NCI-H2196 treated with DMSO at 0.1 percent for 48 hours (cell line): ENCODE results near the gene MIB2.

ENCODE experiments used
- DNase-seq: peaks from one replicate; lab custom pipeline; 2025; ENCODE audit not compliant: unreplicated experiment; lab: John Stamatoyannopoulos, UW

The MIB2 gene

DNA sequence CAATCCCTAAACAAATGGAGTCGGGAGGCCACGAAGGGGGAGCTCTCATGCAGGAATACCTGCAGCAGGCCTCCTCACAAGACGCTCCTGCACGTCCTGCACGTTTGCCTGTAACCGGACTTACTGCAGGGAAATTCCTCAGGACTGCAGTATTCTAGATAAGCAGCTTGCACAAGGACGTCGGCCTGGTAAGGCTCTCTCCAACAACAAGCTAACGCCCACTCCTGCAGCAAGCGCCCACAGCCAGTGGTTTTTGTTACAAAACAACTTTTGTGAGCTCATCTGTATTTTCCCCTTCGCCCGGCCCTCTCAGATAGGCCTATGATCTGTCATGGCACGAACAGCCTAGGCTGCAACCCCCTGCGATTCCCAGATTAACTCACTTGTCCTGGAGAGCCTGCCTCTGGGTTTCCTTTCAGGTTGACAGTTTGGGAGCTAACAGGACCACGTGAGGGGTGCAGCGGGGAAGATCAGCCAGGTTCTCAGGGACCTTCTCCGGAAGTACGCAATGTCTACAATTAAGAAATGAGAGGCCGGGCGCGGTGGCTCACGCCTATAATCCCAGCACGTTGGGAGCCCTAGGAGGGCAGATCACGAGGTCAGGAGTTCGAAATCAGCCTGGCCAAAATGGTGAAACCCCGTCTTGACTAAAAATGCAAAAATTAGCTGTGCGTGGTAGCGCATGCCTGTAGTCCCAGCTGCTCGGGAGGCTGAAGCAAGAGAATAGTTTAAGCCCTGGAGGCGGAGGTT is 921 bp upstream of the MIB2 start:
- no peak for DNase-seq

DNA sequence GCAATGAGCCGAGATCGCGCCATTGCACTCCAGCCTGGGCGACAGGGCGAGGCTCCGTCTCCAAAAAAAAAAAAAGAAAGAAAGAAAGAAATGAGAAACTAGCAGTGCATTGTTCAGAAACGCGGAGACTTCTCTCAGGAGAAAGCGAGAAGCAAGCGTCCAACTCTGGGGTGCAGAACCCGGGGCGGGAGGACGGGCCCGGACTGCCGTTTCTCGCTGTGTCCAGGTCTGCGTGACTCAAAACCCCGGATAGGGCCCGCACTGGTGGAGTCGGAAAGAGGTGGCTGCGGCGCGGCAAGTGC is 395 bp upstream of the MIB2 start:
- DNase-seq = no peak

DNA sequence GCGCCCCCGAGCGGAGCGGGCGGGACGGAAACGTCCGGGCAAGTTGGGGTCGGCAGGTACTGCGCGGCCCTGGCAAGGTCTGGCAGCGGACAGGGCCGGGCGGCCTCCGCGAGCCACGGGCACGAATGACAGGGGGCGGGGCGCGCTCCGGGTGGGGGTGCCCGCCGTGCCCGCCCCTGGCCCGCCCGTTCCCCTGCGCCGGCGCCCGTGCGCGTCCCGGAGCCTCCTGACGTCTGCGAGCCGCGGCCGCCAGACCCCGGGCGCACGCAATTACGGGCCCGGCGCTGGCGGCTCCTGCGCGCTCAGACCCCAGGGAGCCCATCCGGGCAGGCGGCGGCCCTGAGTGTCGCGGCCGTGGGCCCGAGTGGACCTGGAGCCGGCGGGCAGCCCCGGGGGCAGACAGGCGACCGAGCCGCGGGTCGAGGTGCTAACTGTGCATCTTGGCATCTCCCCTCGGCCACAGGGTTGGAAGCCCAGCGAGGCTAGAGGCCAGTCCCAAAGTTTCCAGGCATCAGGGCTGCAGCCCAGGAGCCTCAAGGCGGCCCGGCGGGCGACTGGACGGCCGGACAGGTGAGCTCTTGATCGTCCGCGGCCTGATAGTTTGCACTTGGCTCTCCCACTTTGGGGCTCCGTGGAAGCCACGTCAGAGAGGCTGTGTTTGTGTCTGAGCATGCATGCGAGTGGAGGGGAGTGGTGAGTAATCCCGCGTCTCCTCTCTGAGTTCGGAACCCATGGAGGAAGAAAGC is 918 bp downstream of the MIB2 start:
- no peak for DNase-seq

DNA sequence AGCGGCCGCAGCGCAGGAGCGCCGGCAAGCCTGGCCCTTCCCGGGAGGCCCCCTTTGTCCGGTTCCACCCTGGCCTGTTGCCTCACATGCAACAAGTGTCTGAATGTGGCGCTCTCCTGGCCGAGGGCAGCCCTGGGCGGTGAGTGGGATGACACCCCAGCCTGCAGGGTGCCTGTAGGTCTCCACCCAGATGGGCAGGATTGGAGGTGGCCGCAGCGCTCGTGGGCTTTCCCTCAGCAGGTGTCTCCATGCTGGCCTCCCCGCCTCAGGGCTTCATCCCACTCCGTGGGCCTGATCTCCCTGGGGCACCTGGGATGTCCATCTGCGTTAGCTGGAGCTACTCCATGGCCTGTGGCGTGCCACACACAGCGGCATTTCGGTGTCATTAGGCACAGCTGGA is 1.5 kb downstream of the MIB2 start:
- no peak for DNase-seq

DNA sequence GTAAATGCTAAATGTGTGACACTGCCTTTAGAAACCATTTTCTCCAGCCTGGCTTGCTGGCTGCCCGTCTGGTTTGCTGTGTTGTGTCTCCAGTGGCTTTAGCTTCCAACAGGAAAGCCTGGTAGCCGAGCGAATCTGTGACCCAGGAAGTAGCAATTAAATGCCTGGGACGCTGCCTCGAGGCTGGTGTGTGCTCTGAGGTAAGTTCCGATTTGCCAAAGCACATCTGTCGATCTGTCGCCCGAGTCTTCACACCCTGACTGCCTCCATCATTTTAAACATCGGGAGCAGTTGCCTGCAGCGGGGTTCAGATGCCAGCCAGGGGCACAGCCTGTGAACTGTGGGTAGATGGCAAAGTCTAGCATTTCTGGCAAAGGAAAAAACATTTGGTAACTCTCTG is 2.2 kb downstream of the MIB2 start:
- no peak for DNase-seq

DNA sequence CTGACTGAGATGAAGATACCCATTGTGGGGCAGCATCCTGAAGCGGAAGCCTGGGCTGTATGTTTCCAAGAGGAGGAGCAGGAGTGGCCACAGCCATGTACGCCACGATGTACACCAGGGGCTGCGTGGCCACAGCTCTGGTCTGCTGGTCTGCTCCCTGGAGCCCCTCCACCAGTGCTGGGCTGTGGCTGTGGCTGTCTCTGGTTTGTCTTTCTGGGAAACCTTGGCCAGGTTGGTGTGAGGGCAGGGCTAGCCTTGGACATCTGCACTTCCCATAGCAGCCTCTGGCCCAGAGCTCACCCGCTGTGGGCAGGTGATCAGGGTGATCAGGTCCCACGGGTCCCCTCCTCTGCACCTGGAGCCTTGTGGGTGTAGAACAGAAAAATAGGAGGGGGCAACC is 2.6 kb downstream of the MIB2 start:
- DNase-seq = no peak

DNA sequence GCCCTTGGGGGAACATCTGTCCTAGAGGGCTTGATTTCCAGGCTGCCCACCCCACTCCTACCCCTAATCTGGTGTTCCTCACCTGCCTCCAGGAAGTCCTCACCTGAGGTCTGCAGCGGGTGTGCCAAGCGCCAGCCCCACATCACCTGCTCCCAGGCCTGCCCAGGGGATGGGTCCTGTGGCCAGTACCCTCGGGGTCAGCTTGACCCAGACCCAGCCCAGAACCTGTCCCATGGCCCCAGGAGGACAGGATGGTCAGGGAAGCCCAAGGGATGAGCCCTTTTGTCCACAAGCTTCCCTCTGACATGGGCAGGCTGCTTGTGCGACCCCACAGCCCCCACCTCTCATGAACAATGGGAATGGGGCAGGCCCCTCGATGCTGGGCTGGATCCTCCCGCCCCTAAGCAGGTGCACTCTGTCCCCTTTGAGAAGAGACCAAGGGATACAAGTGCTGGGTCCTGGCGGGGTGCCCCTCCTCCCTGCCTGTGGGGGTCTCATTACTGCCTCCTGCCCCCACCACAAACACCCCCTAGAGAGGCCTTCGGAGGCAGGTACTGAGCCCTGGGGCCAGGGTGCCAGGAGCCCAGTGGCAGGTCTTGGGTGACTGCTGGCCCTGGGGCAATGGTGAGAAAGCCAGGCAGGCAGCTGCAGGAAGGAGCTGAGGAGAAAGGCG is 3.2 kb downstream of the MIB2 start:
- no peak for DNase-seq

DNA sequence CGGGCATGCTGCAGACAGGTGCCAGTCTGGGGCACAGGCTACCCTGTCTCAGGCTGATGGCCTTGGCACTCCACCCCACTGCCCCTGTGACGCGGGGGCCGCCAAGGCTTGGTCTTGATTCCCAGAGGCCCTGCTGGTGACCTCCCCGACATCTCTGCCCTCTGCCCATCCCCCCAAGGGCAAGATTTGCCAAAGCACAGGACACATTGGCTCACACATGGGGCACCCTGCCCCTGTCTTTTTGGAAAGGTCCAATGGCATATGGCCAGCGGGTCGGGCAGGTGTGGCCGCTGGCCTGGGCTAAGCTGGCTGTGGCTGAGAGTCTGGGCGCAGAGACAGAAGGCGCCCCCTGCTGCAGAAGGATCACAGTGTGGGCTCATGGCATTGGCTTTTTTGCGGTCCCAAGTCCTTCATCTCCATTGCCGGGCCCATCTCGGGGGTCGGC is 4.6 kb downstream of the MIB2 start:
- no peak for DNase-seq

DNA sequence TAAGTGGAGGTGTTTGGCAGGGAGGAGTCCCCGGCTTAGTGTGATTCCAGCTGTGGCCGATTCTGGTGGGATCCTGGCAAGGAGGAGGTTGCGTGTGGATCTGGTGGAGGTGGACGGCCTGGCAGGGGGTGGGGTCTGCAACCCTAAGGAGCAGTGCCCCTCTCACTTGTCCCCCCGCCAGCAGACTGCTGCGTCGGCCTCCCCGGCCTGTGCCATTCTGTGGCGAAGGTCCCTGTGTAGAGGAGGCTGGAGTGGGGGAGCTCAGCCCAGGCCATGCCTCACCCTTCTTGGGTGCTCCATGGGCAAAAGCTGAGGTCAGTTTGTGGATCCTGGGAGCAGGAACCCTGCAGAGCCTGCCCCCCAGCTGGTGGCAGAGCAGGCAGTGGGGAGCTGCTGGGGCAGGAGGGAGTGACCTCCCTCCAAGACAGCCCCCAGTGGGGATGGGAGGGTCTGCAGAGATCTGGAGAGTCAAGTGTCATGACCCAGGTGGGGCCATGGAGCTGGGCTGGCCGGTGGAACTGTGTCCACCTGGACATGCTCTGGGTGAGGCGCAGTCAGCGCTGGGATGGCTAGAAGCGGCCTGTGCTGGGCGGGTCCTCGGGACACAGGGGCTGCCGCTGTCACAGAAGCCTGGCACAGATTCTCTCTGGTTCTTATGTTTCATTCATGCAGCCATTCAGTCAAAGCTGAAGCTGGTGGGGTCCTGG is 5.3 kb downstream of the MIB2 start:
- no peak for DNase-seq

DNA sequence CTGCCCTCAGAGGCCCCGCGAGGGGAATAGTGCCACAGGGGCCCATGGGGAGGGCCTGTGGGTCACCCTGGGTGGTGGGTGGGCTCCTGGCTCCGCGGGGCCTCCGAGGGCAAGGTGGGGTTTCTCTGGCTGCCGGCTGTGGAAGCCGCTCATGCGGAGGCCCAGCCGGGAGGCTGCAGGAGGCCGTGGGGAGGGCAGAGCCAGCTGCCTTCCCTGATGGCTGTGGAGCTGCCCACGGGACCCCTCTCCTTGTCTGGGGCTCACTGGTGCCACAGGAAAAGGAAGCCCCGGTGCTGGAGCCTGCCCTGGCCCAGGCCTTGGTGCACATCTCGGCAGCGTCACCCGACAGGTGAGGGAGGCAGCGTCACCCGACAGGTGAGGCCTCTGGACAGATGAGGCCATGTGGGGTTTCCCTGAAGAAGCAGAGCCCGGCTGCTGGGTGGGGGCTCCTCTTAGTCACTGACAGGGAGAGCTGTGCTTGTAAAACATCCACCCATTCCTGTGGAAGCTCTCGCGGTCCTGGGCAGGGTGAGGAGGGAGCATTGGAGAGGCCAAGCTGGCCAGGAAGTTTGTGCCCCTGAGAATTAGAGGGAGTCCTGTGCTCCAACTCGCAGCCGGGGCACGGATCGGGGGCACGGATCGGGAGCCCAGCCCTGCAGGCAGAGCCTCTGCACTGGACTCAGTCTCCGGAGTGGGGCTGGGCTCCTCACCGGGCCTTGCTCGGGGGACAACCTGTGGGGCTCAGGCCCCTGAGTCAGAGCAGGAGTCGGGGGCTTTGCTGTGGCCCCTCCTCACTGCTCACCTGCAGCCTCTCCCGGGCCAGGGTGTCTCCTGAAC is 6.1 kb downstream of the MIB2 start:
- no peak for DNase-seq

DNA sequence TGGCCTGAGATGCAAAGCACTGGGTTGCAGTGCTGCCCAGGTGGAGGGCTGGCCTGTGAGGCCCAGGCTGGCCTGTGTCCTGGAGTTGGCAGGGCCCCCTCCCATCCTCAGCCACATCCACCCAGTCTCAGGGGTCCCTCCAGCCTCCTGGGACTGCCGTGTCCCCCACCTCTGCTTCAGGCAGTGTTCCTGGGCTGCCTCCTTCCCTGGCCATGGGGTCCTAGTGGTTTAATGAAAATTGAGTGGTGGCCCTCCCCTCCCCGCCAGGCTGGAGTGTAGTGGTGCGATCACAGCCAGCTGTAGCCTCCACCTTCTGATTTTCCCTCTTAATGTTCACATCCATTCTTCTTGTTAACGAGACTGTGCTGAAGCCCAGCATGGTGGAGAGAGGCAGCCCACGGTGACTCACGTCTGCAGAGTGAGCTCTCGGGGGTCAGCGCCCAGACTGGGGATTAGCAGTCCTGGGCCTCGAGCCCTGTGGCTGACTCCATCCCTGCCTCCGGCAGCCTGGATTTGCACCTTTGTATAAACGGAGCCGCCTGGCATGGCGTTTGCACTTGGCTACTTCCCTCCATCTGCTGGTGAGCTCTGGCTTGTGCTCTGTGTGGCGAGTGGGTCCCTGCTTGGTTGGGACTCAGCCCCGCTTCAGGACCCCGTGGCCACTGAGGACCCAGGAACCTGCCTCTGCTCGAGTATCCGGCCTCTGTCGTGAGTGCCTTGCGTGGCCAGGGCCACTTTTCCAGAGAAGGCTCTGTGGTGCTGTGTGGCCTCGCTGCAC is 6.9 kb downstream of the MIB2 start:
- DNase-seq = no peak

DNA sequence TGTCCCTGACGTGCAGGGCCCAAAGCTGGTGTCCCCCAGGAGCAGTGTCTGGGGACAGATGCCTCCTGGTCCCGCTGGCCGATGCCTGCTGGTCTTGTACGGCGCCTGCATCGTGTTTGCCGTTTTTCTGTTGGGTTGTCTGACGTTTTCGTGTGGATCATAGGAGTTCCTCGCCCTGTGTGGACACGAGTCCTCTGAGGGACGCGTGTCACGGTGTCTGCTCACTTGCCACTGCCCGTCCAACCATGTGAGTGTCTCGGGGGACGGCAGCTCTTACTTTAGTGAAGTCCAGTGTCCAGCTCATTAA is 7.4 kb downstream of the MIB2 start:
- no peak for DNase-seq

DNA sequence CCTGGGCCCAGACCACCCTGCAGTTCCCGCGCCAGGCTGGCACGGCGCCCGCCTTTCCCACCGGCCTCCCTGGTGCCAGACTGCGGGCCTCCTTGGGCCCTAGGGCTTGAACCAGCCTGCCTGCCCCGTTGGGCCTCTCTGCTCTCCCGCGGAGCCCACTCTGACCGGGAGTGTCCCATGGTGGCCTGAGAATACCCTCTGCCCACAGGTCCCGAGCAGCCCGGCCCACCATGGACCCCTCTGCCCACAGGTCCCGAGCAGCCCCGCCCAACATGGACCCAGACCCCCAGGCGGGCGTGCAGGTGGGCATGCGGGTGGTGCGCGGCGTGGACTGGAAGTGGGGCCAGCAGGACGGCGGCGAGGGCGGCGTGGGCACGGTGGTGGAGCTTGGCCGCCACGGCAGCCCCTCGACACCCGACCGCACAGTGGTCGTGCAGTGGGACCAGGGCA is 7.9 kb downstream of the MIB2 start:
- no peak for DNase-seq

DNA sequence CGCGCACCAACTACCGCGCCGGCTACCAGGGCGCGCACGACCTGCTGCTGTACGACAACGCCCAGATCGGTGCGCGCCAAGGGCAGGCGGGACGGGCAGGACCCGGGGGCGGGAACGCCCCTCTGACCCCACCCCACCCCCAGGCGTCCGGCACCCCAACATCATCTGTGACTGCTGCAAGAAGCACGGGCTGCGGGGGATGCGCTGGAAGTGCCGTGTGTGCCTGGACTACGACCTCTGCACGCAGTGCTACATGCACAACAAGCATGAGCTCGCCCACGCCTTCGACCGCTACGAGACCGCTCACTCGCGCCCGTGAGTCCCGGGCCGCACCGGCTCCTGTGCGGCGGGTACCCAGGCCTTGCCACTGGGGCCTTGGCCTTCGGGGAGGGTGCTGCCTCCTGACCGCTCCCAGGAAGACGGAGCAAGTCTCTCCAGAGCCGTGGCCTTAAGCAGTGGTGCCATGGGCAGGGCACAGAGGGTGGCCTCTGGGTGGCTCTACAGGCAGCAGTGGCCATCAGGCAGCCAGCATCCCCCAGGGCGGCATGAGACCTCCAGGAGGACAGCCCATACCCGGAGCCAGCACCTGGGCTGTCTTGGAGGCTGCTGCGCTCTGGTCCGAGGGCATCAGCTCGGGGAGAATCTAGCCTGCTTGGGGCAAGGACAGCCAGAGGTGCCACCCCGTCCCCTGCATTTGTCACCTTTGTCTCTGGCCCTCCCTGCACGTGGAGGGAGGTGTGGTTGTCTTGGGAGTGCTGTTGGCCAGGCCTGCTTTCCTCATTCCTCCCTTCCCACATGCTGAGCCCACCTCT is 8.5 kb downstream of the MIB2 start:
- no peak for DNase-seq

DNA sequence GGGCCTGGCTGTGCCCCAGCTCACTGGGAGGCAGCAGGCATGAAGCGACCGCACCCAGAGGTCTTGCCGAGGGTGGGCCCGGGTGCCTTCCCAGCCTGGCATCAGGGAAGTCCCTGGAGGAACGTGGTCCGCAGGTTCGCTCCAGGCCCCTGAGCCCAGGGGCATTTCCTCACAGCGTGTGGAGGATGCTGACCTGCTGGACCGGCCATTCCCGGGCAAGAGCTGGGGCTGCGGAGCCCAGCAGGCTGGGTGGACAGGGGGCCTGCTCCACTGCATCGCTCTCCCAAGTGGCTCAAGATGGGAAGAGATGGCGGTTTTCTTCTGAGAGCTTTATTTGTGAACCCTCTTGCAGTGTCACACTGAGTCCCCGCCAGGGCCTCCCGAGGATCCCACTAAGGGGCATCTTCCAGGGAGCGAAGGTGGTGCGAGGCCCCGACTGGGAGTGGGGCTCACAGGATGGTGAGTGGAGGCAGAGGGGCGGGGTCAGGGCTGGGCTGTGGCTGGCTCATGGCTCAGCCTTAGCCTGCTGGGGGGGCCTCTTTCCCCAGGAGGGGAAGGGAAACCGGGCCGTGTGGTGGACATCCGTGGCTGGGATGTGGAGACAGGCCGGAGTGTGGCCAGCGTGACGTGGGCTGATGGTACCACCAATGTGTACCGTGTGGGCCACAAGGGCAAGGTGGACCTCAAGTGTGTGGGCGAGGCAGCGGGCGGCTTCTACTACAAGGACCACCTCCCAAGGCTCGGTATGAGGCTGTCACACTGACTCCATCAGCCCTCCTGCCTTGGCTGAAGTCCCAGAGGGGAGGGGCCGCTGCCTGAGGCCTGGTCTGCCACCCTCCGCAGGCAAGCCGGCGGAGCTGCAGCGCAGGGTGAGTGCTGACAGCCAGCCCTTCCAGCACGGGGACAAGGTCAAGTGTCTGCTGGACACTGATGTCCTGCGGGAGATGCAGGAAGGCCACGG is 9.4 kb downstream of the MIB2 start:
- DNase-seq = no peak

DNA sequence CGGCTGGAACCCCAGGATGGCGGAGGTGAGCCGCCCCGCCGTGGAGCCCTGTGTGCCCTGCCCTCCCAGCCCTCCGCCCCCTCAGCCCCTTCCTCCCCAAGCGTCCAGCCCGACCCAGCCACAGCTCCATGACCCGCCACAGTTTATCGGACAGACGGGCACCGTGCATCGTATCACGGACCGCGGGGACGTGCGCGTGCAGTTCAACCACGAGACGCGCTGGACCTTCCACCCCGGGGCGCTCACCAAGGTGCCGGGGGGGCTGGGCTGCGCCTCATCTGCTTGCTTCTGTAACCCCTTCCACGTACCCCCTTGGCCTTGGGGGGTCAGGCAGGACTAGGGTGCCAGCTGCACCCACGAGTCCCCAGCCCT is 10.1 kb downstream of the MIB2 start:
- DNase-seq = no peak

DNA sequence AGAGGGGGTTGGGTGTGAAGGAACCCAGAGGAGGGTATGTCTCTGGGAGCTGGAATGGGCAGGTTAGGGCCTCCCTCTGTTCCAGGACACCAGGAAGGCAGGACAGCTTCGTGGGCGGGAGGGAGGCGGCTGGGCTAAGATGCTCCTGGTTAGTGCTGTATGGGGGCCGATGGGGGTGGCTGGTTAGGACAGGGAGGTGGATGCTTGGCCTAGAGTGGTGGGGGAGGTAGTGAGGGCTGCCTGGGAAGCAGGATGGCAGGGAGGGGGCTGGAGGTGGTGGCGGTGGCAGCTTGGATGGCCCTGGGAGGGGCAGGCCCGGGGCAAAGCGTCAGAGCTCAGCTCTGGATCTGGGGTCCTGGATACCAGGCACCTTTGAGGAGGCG is 10.5 kb downstream of the MIB2 start:
- DNase-seq = no peak
